ENCODE measurements around the gene RTF1. TPM values are rescaled to one million over a fixed set of nuclear protein-coding genes. Genes with fewer than 3 reads are reported as not detected.

The RTF1 gene
- total and polyA plus RNA-seq, 7 experiments from 2014 or later: 11.7 to 41.3 (median 36.2) TPM

GRCh38 chr15:41473418-41473817 is 56.5 kb downstream of the RTF1 start:
- intact Hi-C loops (cut with micrococcal nuclease): no loop called here
- no peaks in the 10 kb centered on the region for H3K4me1 Mint-ChIP-seq
- no peaks in the 10 kb centered on the region for H3K9me3 ChIP-seq (ENCODE audit: control insufficient read depth in 2 of 3, low read length in 3 of 3)
- no peaks in the 10 kb centered on the region for H3K4me1 ChIP-seq (ENCODE audit: control insufficient read depth in 2 of 2, insufficient read depth in 2 of 2, low read length in 2 of 2)
- no peak for ATAC-seq
- H3K4me3 ChIP-seq (ENCODE audit: low read length): no peak overlapping the region
- CTCF ChIA-PET: interaction anchor here (0.6 kb wide), 1 partner anchor 1302 kb away, joined by 3 read pairs; no protein-coding TSS in a partner anchor
- POLR2A ChIA-PET: no interaction called here
- no peaks in the 10 kb centered on the region for H3K27me3 Mint-ChIP-seq
- peaks cover 12 to 78% (median 25%) of the 10 kb centered on the region in 3 experiments for H3K36me3 ChIP-seq (ENCODE audit: control insufficient read depth in 2 of 3, insufficient read depth in 3 of 3, low read length in 3 of 3)
- no peak overlapping the region for H3K4me3 Mint-ChIP-seq
- no peak for DNase-seq
- H3K27ac Mint-ChIP-seq: no peak overlapping the region
- peaks cover 17 to 54% (median 33%) of the 10 kb centered on the region in 5 donors for H3K36me3 Mint-ChIP-seq
- H3K9me3 Mint-ChIP-seq: no peaks in the 10 kb centered on the region
- no peaks in the 10 kb centered on the region for H3K27me3 ChIP-seq (ENCODE audit: control insufficient read depth in 2 of 2, insufficient read depth in 2 of 2, low read length in 2 of 2)
- H3K27ac ChIP-seq (ENCODE audit: low read depth, low read length): no peak overlapping the region

DNA sequence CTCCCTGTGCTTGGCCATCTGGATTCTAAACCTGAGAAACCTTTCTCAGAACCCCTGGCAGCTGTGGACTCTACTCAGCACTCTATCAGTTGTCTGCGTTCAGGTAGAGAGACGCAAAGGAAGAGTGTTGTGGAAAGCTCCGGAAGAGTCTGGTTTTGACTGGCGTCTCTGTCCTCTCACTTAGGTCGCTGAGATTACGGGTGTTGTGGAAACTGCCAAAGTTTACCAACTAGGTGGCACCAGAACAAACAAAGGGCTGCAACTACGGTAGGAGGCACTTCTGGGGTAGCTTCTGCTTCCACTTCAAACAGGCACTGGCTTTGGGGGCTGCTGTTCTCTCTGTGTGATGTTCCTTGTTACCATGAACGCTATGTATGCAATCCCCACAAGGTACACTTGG is 57.5 kb downstream of the RTF1 start:
- no peaks in the 10 kb centered on the region for H3K9me3 ChIP-seq (ENCODE audit: control insufficient read depth in 2 of 3, low read length in 3 of 3)
- ChIA-PET CTCF (no interaction called here), POLR2A (no interaction called here)
- ATAC-seq: no peak
- H3K36me3 ChIP-seq (ENCODE audit: control insufficient read depth in 2 of 3, insufficient read depth in 3 of 3, low read length in 3 of 3): peaks cover 16 to 83% (median 25%) of the 10 kb centered on the region in 3 experiments
- intact Hi-C loops (cut with micrococcal nuclease): no loop called here
- Mint-ChIP-seq H3K4me3 (no peak overlapping the region), H3K27ac (no peak overlapping the region), H3K27me3 (no peaks in the 10 kb centered on the region), H3K36me3 (peaks cover 17 to 57% (median 38%) of the 10 kb centered on the region in 5 donors), H3K9me3 (no peaks in the 10 kb centered on the region), H3K4me1 (no peaks in the 10 kb centered on the region)
- no peak overlapping the region for H3K4me3 ChIP-seq (ENCODE audit: low read length)
- no peaks in the 10 kb centered on the region for H3K27me3 ChIP-seq (ENCODE audit: control insufficient read depth in 2 of 2, insufficient read depth in 2 of 2, low read length in 2 of 2)
- H3K4me1 ChIP-seq (ENCODE audit: control insufficient read depth in 2 of 2, insufficient read depth in 2 of 2, low read length in 2 of 2): no peaks in the 10 kb centered on the region
- no peak overlapping the region for H3K27ac ChIP-seq (ENCODE audit: low read depth, low read length)
- no peak for DNase-seq

DNA sequence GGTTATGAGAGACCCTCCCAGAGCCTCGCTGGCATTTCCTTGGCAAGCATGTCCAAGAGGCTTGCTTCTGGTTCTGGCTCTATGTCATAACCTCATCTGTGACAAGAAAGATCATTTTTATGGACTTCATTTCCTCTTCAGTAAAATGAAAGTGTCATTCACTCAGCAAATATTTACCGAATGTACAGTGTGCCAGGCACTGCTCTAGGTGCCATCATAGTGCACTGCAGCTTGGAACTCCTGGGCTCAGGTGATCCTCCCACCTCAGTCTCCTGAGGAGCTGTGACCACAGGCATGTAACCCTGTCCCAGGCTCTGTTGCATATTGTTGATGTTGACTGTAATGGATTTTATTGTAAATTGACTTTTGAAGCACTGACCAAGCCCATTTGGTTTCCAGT is 58.0 kb downstream of the RTF1 start:
- no peak overlapping the region for H3K27ac Mint-ChIP-seq
- H3K27ac ChIP-seq (ENCODE audit: low read depth, low read length): no peak overlapping the region
- DNase-seq (no peak), ATAC-seq (no peak)
- POLR2A ChIA-PET: no interaction called here
- intact Hi-C loops (cut with micrococcal nuclease): no loop called here
- H3K4me1 ChIP-seq (ENCODE audit: control insufficient read depth in 2 of 2, insufficient read depth in 2 of 2, low read length in 2 of 2): no peaks in the 10 kb centered on the region
- H3K9me3 Mint-ChIP-seq: no peaks in the 10 kb centered on the region
- H3K27me3 Mint-ChIP-seq: no peaks in the 10 kb centered on the region
- no peaks in the 10 kb centered on the region for H3K4me1 Mint-ChIP-seq
- H3K4me3 ChIP-seq (ENCODE audit: low read length): no peak overlapping the region
- H3K4me3 Mint-ChIP-seq: no peak overlapping the region
- peaks cover 16 to 84% (median 28%) of the 10 kb centered on the region in 3 experiments for H3K36me3 ChIP-seq (ENCODE audit: control insufficient read depth in 2 of 3, insufficient read depth in 3 of 3, low read length in 3 of 3)
- H3K9me3 ChIP-seq (ENCODE audit: control insufficient read depth in 2 of 3, low read length in 3 of 3): no peaks in the 10 kb centered on the region
- no peaks in the 10 kb centered on the region for H3K27me3 ChIP-seq (ENCODE audit: control insufficient read depth in 2 of 2, insufficient read depth in 2 of 2, low read length in 2 of 2)
- CTCF ChIA-PET: interaction anchor here (1.0 kb wide), 1 partner anchor 9 kb away, joined by 3 read pairs; no protein-coding TSS in a partner anchor
- H3K36me3 Mint-ChIP-seq: peaks cover 13 to 56% (median 33%) of the 10 kb centered on the region in 5 donors

DNA sequence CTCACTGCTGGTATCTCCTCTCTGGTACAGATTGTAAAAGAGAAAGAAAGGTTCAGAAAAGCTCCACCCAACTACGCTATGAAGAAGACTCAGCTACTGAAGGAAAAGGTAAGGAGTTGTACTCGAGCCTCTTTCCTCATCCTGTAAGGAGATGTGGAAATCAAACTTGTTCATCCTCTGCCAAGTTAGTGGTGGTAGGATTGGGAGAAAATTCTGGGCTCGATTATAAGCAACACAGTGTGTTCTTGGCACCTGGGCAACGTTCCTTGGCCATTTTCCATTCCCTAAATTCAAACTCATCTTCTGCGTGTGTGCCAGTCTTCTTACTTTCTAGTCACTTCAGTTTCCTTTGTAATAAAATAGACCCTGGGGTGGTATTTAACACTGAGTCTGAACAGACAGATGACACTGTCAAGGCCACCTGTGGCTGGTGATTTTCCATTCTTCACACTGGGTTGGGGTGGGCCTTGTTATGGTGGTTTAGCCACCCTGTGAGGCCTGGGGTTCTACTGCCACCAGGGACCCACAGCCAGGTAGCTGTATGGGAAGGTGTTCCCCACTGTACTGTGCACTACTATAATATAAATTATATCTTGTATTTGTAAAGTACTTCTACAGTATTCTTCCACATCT is 59.6 kb downstream of the RTF1 start:
- Mint-ChIP-seq H3K4me1 (no peaks in the 10 kb centered on the region), H3K27me3 (no peaks in the 10 kb centered on the region), H3K4me3 (no peak overlapping the region), H3K27ac (peak overlapping the region in 1 of 9 donors; percentile 25), H3K36me3 (peaks cover 13 to 67% (median 35%) of the 10 kb centered on the region in 5 donors), H3K9me3 (no peaks in the 10 kb centered on the region)
- ChIA-PET POLR2A (no interaction called here), CTCF (interaction anchor here (0.5 kb wide), 1 partner anchor 221 kb away, joined by 5 read pairs; no protein-coding TSS in a partner anchor)
- Histone ChIP-seq H3K36me3 (ENCODE audit: control insufficient read depth in 2 of 3, insufficient read depth in 3 of 3, low read length in 3 of 3) (peaks cover 16 to 86% (median 32%) of the 10 kb centered on the region in 3 experiments), H3K27ac (ENCODE audit: low read depth, low read length) (no peak overlapping the region), H3K27me3 (ENCODE audit: control insufficient read depth in 2 of 2, insufficient read depth in 2 of 2, low read length in 2 of 2) (no peaks in the 10 kb centered on the region), H3K4me3 (ENCODE audit: low read length) (no peak overlapping the region), H3K4me1 (ENCODE audit: control insufficient read depth in 2 of 2, insufficient read depth in 2 of 2, low read length in 2 of 2) (no peaks in the 10 kb centered on the region), H3K9me3 (ENCODE audit: control insufficient read depth in 2 of 3, low read length in 3 of 3) (no peaks in the 10 kb centered on the region)
- intact Hi-C loops (cut with micrococcal nuclease): no loop called here
- no peak for ATAC-seq
- no peak for DNase-seq

GRCh38 chr15:41480396-41481140 is 63.7 kb downstream of the RTF1 start:
- intact Hi-C loops (cut with micrococcal nuclease): no loop called here
- peaks cover 13 to 68% (median 43%) of the 10 kb centered on the region in 5 donors for H3K36me3 Mint-ChIP-seq
- H3K9me3 ChIP-seq (ENCODE audit: control insufficient read depth in 2 of 3, low read length in 3 of 3): no peaks in the 10 kb centered on the region
- DNase-seq: no peak
- H3K4me3 Mint-ChIP-seq: no peak overlapping the region
- no peak overlapping the region for H3K4me3 ChIP-seq (ENCODE audit: low read length)
- peaks cover 0 to 19% (median 15%) of the 10 kb centered on the region in 7 donors for H3K4me1 Mint-ChIP-seq
- ChIA-PET CTCF (interaction anchor here (0.5 to 1.1 kb wide), 2 partner anchors 12 to 90 kb away, joined by 3 to 4 read pairs; no protein-coding TSS in a partner anchor), POLR2A (interaction anchor here (0.7 to 0.8 kb wide), 2 partner anchors 12 to 25 kb away, joined by 3 read pairs; no protein-coding TSS in a partner anchor)
- H3K36me3 ChIP-seq (ENCODE audit: control insufficient read depth in 2 of 3, insufficient read depth in 3 of 3, low read length in 3 of 3): peaks cover 16 to 60% (median 22%) of the 10 kb centered on the region in 3 experiments
- H3K27me3 Mint-ChIP-seq: no peaks in the 10 kb centered on the region
- no peak for ATAC-seq
- H3K9me3 Mint-ChIP-seq: no peaks in the 10 kb centered on the region
- H3K27ac Mint-ChIP-seq: peak overlapping the region in 2 of 9 donors; percentile 15 to 53
- H3K27ac ChIP-seq (ENCODE audit: low read depth, low read length): no peak overlapping the region
- peaks cover 7 to 8% of the 10 kb centered on the region in 2 donors for H3K4me1 ChIP-seq (ENCODE audit: control insufficient read depth in 2 of 2, insufficient read depth in 2 of 2, low read length in 2 of 2)
- no peaks in the 10 kb centered on the region for H3K27me3 ChIP-seq (ENCODE audit: control insufficient read depth in 2 of 2, insufficient read depth in 2 of 2, low read length in 2 of 2)

- no peak overlapping the region for H3K4me3 ChIP-seq (ENCODE audit: low read length)
- Mint-ChIP-seq H3K9me3 (no peaks in the 10 kb centered on the region), H3K27me3 (no peaks in the 10 kb centered on the region), H3K27ac (peak overlapping the region in 4 of 9 donors; percentile 28 to 78 (median 58)), H3K4me3 (no peak overlapping the region), H3K4me1 (peaks cover 0 to 19% (median 15%) of the 10 kb centered on the region in 7 donors), H3K36me3 (peaks cover 5 to 54% (median 31%) of the 10 kb centered on the region in 5 donors)
- intact Hi-C loops (cut with micrococcal nuclease): no loop called here
- ChIA-PET CTCF (interaction anchor here (0.6 to 0.7 kb wide), 2 partner anchors 10 to 27 kb away, joined by 3 read pairs; no protein-coding TSS in a partner anchor), POLR2A (no interaction called here)
- H3K4me1 ChIP-seq (ENCODE audit: control insufficient read depth in 2 of 2, insufficient read depth in 2 of 2, low read length in 2 of 2): peaks cover 7 to 8% of the 10 kb centered on the region in 2 donors
- peaks cover 7 to 42% (median 9%) of the 10 kb centered on the region in 3 experiments for H3K36me3 ChIP-seq (ENCODE audit: control insufficient read depth in 2 of 3, insufficient read depth in 3 of 3, low read length in 3 of 3)
- DNase-seq (no peak), ATAC-seq (no peak)
- no peaks in the 10 kb centered on the region for H3K27me3 ChIP-seq (ENCODE audit: control insufficient read depth in 2 of 2, insufficient read depth in 2 of 2, low read length in 2 of 2)
- no peak overlapping the region for H3K27ac ChIP-seq (ENCODE audit: low read depth, low read length)
- no peaks in the 10 kb centered on the region for H3K9me3 ChIP-seq (ENCODE audit: control insufficient read depth in 2 of 3, low read length in 3 of 3)
Measured at GRCh38 chr15:41482110-41482877, 65.4 kb downstream of the RTF1 start.

Data from naive thymus-derived CD4-positive, alpha-beta T cell (primary cell).